HG02840 (cell line): Measurements from ENCODE around the gene CAMK1.
A peak's percentile ranks its signal among the peaks of the same experiment; 100 is the strongest.

ENCODE experiments used
- ATAC-seq: cut with Tn5 transposase; IDR thresholded peaks from one replicate; pipeline ENCODE4 v1.9.1; 2021; ENCODE audit warnings: mild to moderate bottlenecking, moderate library complexity, moderate number of reproducible peaks; ENCODE audit not compliant: unreplicated experiment, low FRiP score

Gene CAMK1

GRCh38 chr3:9769426-9770275, at the start of gene CAMK1:
Gene CAMK1, minus strand, starts transcription at chr3:9769947. Its CDS starts 2,198 bp downstream, at chr3:9767749.
- ATAC-seq: peak; percentile 64

- ATAC-seq: no peak
These were observed 49.1 kb upstream of the CAMK1 start for GRCh38 chr3:9818666-9819335.

- ATAC-seq: no peak
These were observed 47.7 kb upstream of the CAMK1 start for GRCh38 chr3:9817436-9817835.

GRCh38 chr3:9815986-9816385, 46.2 kb upstream of the CAMK1 start:
- no peak for ATAC-seq

- ATAC-seq: no peak
These were observed 43.2 kb upstream of the CAMK1 start for GRCh38 chr3:9812870-9813483.

GRCh38 chr3:9810846-9811245, 41.1 kb upstream of the CAMK1 start:
- ATAC-seq: no peak

GRCh38 chr3:9810433-9810770, 40.7 kb upstream of the CAMK1 start:
- no peak for ATAC-seq

GRCh38 chr3:9809615-9810432, 40.1 kb upstream of the CAMK1 start, which contains the start of gene TTLL3:
Gene TTLL3, plus strand, starts transcription at chr3:9810262. Its CDS starts 400 bp downstream, at chr3:9810662.
- no peak for ATAC-seq

GRCh38 chr3:9809239-9809614, 39.5 kb upstream of the CAMK1 start:
- no peak for ATAC-seq

- ATAC-seq: no peak
These were observed 38.7 kb upstream of the CAMK1 start for GRCh38 chr3:9808345-9809037.

GRCh38 chr3:9807981-9808344, 38.2 kb upstream of the CAMK1 start:
- no peak for ATAC-seq

- ATAC-seq: no peak
These were observed 37.2 kb upstream of the CAMK1 start for GRCh38 chr3:9806688-9807589.

GRCh38 chr3:9806137-9806536, 36.4 kb upstream of the CAMK1 start:
- ATAC-seq: no peak

GRCh38 chr3:9804996-9805395, 35.2 kb upstream of the CAMK1 start:
- no peak for ATAC-seq

GRCh38 chr3:9803494-9803893, 33.7 kb upstream of the CAMK1 start:
- no peak for ATAC-seq

GRCh38 chr3:9800529-9800928, 30.8 kb upstream of the CAMK1 start:
- no peak for ATAC-seq

GRCh38 chr3:9797196-9797945, 27.6 kb upstream of the CAMK1 start:
- ATAC-seq: no peak

GRCh38 chr3:9795207-9795606, 25.5 kb upstream of the CAMK1 start:
- ATAC-seq: no peak
